ENCODE data around the gene DCC. TPM values are rescaled to one million over a fixed set of nuclear protein-coding genes. Genes with fewer than 3 reads are reported as not detected.

Gene DCC
- total and polyA plus RNA-seq, 2 donors (not counting 1 experiment from before 2014, with no cell fraction given), result not detected

DNA sequence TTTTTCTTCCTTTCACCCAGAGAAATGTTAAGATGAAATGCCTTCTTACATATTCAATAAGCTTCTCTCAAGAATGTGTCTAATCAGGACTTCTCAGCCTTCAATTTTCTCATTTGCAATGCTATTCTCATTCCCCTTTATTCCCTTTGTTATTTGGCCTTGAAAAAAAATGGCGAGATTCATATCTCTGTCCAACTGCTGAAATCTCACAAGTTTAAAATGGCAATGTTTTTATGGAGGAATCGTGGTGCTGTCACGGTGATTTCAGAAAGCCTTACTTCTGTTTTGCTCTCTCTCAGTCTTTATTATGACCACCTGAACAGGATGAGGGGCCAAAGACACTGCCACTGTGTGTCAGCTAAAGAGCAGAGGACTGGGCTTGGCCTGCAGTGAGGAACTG lies 928.5 kb downstream of the DCC start:
- Histone ChIP-seq H3K27me3 (replicated peaks in 1 of 4; ENCODE audit: control extremely low read depth in 1 of 4, control insufficient read depth in 3 of 4, insufficient read depth in 4 of 4, low read length in 3 of 4) (no peaks in the 10 kb centered on the region), H3K4me2 (replicated peaks; ENCODE audit: low read depth, low read length, poor library complexity, severe bottlenecking) (no peak overlapping the region), H3K9me3 (ENCODE audit: control extremely low read depth in 1 of 3, control insufficient read depth in 2 of 3, insufficient read depth in 1 of 3, low read length in 2 of 3) (peaks cover 0 to 3% (median 0%) of the 10 kb centered on the region in 3 donors), H4K20me1 (ENCODE audit: control insufficient read depth, insufficient read depth, low read length, poor library complexity, severe bottlenecking) (no peaks in the 10 kb centered on the region), H3K4me1 (ENCODE audit: control insufficient read depth in 2 of 2, insufficient read depth in 2 of 2, low read length in 2 of 2) (no peaks in the 10 kb centered on the region), H3K27ac (ENCODE audit: low read length in 2 of 2) (no peak overlapping the region), H2AFZ (ENCODE audit: insufficient read depth, low read depth, low read length, poor library complexity, severe bottlenecking) (no peak overlapping the region), H3K36me3 (replicated peaks in 1 of 2; ENCODE audit: control extremely low read depth in 1 of 2, control insufficient read depth in 1 of 2, extremely low read depth in 1 of 2, insufficient read depth in 2 of 2, low read length in 1 of 2) (no peaks in the 10 kb centered on the region), H3K79me2 (ENCODE audit: control insufficient read depth, insufficient read depth, low read length) (no peaks in the 10 kb centered on the region), H3K9ac (ENCODE audit: low read length) (no peak overlapping the region), H3K4me3 (ENCODE audit: control extremely low read depth in 1 of 5, extremely low read depth in 1 of 5, insufficient read depth in 1 of 5, low read depth in 2 of 5, low read length in 4 of 5) (no peak overlapping the region)
- no peak for ATAC-seq (ENCODE audit: low read depth)
- TF ChIP-seq, protein P1, sequence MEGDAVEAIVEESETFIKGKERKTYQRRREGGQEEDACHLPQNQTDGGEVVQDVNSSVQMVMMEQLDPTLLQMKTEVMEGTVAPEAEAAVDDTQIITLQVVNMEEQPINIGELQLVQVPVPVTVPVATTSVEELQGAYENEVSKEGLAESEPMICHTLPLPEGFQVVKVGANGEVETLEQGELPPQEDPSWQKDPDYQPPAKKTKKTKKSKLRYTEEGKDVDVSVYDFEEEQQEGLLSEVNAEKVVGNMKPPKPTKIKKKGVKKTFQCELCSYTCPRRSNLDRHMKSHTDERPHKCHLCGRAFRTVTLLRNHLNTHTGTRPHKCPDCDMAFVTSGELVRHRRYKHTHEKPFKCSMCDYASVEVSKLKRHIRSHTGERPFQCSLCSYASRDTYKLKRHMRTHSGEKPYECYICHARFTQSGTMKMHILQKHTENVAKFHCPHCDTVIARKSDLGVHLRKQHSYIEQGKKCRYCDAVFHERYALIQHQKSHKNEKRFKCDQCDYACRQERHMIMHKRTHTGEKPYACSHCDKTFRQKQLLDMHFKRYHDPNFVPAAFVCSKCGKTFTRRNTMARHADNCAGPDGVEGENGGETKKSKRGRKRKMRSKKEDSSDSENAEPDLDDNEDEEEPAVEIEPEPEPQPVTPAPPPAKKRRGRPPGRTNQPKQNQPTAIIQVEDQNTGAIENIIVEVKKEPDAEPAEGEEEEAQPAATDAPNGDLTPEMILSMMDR (IDR thresholded peaks at IDR 0.05), result no peak
- H3K4me3 Mint-ChIP-seq, result no peak overlapping the region
- no peak overlapping the region for H3K27ac Mint-ChIP-seq
- intact Hi-C loops (cut with micrococcal nuclease), result no loop called here
- H3K4me1 Mint-ChIP-seq, result no peaks in the 10 kb centered on the region
- ChIA-PET CTCF (no interaction called here), POLR2A (no interaction called here)
- DNase-seq, result no peak
- no peaks in the 10 kb centered on the region for H3K9me3 Mint-ChIP-seq (ENCODE audit: insufficient read depth)
- H3K27me3 Mint-ChIP-seq, result no peaks in the 10 kb centered on the region
- 80% methylated on average over 2 of the region's 3 CpGs for WGBS (ENCODE audit: insufficient coverage)

DNA sequence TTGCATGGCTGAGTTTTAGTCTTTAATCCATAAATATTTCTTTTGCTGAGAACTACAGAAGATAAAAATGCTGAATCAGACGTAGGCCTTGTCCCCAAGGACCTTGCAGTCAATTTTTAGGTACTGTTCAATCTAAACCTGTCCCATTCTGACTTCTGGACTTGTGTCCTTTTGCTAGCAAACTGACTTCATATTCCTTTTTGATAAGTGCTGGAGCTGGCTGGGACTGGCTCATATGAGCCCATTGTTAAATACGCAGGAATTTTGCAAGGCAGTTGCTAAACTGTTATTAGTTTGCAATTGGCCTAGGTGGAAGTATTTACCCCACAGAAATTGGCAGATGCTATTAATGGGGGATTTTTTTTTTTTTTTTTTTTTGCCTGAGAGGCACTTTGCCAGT lies 941.4 kb downstream of the DCC start:
- intact Hi-C loops (cut with micrococcal nuclease), result no loop called here
- H3K27ac Mint-ChIP-seq, result no peak overlapping the region
- no peaks in the 10 kb centered on the region for H3K27me3 Mint-ChIP-seq
- peaks cover 6% of the 10 kb centered on the region for H3K9me3 Mint-ChIP-seq (ENCODE audit: insufficient read depth)
- POLR2A ChIA-PET, result no interaction called here
- Histone ChIP-seq H3K36me3 (replicated peaks in 1 of 2; ENCODE audit: control extremely low read depth in 1 of 2, control insufficient read depth in 1 of 2, extremely low read depth in 1 of 2, insufficient read depth in 2 of 2, low read length in 1 of 2) (no peaks in the 10 kb centered on the region), H3K4me1 (ENCODE audit: control insufficient read depth in 2 of 2, insufficient read depth in 2 of 2, low read length in 2 of 2) (no peaks in the 10 kb centered on the region), H4K20me1 (ENCODE audit: control insufficient read depth, insufficient read depth, low read length, poor library complexity, severe bottlenecking) (no peaks in the 10 kb centered on the region), H3K4me3 (ENCODE audit: control extremely low read depth in 1 of 5, extremely low read depth in 1 of 5, insufficient read depth in 1 of 5, low read depth in 2 of 5, low read length in 4 of 5) (no peak overlapping the region), H3K9me3 (ENCODE audit: control extremely low read depth in 1 of 3, control insufficient read depth in 2 of 3, insufficient read depth in 1 of 3, low read length in 2 of 3) (peaks cover 0 to 8% (median 0%) of the 10 kb centered on the region in 3 donors), H3K27ac (ENCODE audit: low read length in 2 of 2) (no peak overlapping the region), H3K9ac (ENCODE audit: low read length) (no peak overlapping the region), H3K4me2 (replicated peaks; ENCODE audit: low read depth, low read length, poor library complexity, severe bottlenecking) (no peak overlapping the region), H3K79me2 (ENCODE audit: control insufficient read depth, insufficient read depth, low read length) (no peaks in the 10 kb centered on the region), H3K27me3 (replicated peaks in 1 of 4; ENCODE audit: control extremely low read depth in 1 of 4, control insufficient read depth in 3 of 4, insufficient read depth in 4 of 4, low read length in 3 of 4) (no peaks in the 10 kb centered on the region), H2AFZ (ENCODE audit: insufficient read depth, low read depth, low read length, poor library complexity, severe bottlenecking) (no peak overlapping the region)
- H3K4me3 Mint-ChIP-seq, result no peak overlapping the region
- H3K4me1 Mint-ChIP-seq, result no peaks in the 10 kb centered on the region
- CTCF ChIA-PET, result no interaction called here
- 96% methylated on average over 2 of the region's 2 CpGs for WGBS (ENCODE audit: insufficient coverage)
- no peak for ATAC-seq (ENCODE audit: low read depth)
- no peak for TF ChIP-seq EZH2 (IDR thresholded peaks at IDR 0.05; ENCODE audit: borderline replicate concordance, insufficient read depth, low read depth, low read length, poor library complexity, severe bottlenecking)
- TF ChIP-seq, protein P1 (IDR thresholded peaks at IDR 0.05), result no peak
- DNase-seq, result no peak

Measured in B cell (primary cell).